ENCODE measurements around the gene ZNF571.

The ZNF571 gene

DNA sequence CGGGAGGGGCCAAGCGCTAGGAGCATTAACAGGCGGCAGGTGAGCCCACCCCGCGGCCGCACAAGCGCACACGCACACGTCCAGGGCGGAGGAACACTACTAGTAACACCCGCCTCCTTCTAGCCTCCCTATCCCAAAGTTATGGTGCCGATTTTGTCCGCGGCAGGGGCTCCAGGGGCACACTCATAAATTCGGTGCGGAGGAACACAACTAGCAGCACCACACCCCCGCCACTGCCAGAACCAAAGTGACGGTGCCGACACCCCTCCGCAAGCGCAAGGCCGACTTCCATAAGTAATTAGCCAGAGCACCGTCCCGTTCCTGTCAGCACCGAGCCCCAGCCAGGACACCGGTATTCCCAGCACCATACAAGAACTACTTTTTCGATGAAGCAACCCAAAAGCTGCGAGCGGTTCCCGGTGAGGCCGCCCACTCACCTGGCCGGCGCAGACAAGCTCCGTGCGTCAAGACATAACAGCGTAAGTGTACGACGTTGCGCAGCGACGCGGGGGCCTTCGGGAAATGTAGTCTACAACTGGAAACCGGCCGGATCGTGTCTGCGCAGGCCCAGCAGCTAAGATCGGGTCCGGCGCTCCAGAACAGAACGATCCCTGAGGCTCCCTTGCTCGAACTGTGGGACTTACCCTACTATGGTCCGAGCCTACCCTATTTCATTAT lies at the start of gene ZNF571, which contains the start of gene ZNF540 (continued):
- TF ChIP-seq, protein P1, sequence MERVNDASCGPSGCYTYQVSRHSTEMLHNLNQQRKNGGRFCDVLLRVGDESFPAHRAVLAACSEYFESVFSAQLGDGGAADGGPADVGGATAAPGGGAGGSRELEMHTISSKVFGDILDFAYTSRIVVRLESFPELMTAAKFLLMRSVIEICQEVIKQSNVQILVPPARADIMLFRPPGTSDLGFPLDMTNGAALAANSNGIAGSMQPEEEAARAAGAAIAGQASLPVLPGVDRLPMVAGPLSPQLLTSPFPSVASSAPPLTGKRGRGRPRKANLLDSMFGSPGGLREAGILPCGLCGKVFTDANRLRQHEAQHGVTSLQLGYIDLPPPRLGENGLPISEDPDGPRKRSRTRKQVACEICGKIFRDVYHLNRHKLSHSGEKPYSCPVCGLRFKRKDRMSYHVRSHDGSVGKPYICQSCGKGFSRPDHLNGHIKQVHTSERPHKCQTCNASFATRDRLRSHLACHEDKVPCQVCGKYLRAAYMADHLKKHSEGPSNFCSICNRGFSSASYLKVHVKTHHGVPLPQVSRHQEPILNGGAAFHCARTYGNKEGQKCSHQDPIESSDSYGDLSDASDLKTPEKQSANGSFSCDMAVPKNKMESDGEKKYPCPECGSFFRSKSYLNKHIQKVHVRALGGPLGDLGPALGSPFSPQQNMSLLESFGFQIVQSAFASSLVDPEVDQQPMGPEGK (tag by site-specific recombination; IDR thresholded peaks at IDR 0.05), result peak; percentile 100
- TF ChIP-seq ZNF830 (tag by site-specific recombination; IDR thresholded peaks at IDR 0.05; ENCODE audit: low read depth) (no peak), ZNF585B (tag by site-specific recombination; IDR thresholded peaks at IDR 0.05) (peak; percentile 72), KLF10 (tag by site-specific recombination; IDR thresholded peaks at IDR 0.05) (peak; percentile 93), YY2 (tag by site-specific recombination; IDR thresholded peaks at IDR 0.05) (peak; percentile 84), ZNF239 (tag by site-specific recombination; IDR thresholded peaks at IDR 0.05) (peak; percentile 24), ZNF302 (tag by site-specific recombination; IDR thresholded peaks at IDR 0.05; ENCODE audit: low read depth) (peak; percentile 91; the same call in 1 of the 2 replicates), ZNF202 (tag by site-specific recombination; IDR thresholded peaks at IDR 0.05; ENCODE audit: borderline replicate concordance) (no peak), ZNF37A (tag by site-specific recombination; IDR thresholded peaks at IDR 0.05) (no peak; the same call in 1 of the 2 replicates), ZNF701 (tag by site-specific recombination; IDR thresholded peaks at IDR 0.05) (peak; percentile 85), SALL2 (tag by site-specific recombination; IDR thresholded peaks at IDR 0.05; ENCODE audit: borderline replicate concordance) (peak; percentile 91; the same call in 1 of the 2 replicates), ZNF2 (tag by site-specific recombination; IDR thresholded peaks at IDR 0.05) (peak; percentile 99), ZSCAN23 (tag by site-specific recombination; IDR thresholded peaks at IDR 0.05) (peak; percentile 98), SP7 (tag by site-specific recombination; IDR thresholded peaks at IDR 0.05) (peak; percentile 97), REPIN1 (tag by site-specific recombination; IDR thresholded peaks at IDR 0.05; ENCODE audit: low read depth) (peak; percentile 99), ZNF292 (tag by site-specific recombination; IDR thresholded peaks at IDR 0.05; ENCODE audit: borderline replicate concordance, low read depth) (no peak), YY1 (tag by site-specific recombination; IDR thresholded peaks at IDR 0.05) (peak; percentile 93), ZNF501 (tag by site-specific recombination; IDR thresholded peaks at IDR 0.05) (peak; percentile 99), ZNF23 (tag by site-specific recombination; IDR thresholded peaks at IDR 0.05; ENCODE audit: borderline replicate concordance) (peak; percentile 52; the same call in 1 of the 2 replicates), ZNF416 (tag by site-specific recombination; IDR thresholded peaks at IDR 0.05) (peak; percentile 96), ZNF837 (tag by site-specific recombination; IDR thresholded peaks at IDR 0.05) (no peak)
- TF ChIP-seq, protein P2, sequence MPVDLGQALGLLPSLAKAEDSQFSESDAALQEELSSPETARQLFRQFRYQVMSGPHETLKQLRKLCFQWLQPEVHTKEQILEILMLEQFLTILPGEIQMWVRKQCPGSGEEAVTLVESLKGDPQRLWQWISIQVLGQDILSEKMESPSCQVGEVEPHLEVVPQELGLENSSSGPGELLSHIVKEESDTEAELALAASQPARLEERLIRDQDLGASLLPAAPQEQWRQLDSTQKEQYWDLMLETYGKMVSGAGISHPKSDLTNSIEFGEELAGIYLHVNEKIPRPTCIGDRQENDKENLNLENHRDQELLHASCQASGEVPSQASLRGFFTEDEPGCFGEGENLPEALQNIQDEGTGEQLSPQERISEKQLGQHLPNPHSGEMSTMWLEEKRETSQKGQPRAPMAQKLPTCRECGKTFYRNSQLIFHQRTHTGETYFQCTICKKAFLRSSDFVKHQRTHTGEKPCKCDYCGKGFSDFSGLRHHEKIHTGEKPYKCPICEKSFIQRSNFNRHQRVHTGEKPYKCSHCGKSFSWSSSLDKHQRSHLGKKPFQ (tag by site-specific recombination; IDR thresholded peaks at IDR 0.05), result peak; percentile 87
- TF ChIP-seq, protein P3, sequence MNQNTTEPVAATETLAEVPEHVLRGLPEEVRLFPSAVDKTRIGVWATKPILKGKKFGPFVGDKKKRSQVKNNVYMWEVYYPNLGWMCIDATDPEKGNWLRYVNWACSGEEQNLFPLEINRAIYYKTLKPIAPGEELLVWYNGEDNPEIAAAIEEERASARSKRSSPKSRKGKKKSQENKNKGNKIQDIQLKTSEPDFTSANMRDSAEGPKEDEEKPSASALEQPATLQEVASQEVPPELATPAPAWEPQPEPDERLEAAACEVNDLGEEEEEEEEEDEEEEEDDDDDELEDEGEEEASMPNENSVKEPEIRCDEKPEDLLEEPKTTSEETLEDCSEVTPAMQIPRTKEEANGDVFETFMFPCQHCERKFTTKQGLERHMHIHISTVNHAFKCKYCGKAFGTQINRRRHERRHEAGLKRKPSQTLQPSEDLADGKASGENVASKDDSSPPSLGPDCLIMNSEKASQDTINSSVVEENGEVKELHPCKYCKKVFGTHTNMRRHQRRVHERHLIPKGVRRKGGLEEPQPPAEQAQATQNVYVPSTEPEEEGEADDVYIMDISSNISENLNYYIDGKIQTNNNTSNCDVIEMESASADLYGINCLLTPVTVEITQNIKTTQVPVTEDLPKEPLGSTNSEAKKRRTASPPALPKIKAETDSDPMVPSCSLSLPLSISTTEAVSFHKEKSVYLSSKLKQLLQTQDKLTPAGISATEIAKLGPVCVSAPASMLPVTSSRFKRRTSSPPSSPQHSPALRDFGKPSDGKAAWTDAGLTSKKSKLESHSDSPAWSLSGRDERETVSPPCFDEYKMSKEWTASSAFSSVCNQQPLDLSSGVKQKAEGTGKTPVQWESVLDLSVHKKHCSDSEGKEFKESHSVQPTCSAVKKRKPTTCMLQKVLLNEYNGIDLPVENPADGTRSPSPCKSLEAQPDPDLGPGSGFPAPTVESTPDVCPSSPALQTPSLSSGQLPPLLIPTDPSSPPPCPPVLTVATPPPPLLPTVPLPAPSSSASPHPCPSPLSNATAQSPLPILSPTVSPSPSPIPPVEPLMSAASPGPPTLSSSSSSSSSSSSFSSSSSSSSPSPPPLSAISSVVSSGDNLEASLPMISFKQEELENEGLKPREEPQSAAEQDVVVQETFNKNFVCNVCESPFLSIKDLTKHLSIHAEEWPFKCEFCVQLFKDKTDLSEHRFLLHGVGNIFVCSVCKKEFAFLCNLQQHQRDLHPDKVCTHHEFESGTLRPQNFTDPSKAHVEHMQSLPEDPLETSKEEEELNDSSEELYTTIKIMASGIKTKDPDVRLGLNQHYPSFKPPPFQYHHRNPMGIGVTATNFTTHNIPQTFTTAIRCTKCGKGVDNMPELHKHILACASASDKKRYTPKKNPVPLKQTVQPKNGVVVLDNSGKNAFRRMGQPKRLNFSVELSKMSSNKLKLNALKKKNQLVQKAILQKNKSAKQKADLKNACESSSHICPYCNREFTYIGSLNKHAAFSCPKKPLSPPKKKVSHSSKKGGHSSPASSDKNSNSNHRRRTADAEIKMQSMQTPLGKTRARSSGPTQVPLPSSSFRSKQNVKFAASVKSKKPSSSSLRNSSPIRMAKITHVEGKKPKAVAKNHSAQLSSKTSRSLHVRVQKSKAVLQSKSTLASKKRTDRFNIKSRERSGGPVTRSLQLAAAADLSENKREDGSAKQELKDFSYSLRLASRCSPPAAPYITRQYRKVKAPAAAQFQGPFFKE (tag by site-specific recombination; IDR thresholded peaks at IDR 0.05; ENCODE audit: borderline replicate concordance), result no peak; the same call in 1 of the 2 replicates
- TF ChIP-seq, protein P4, sequence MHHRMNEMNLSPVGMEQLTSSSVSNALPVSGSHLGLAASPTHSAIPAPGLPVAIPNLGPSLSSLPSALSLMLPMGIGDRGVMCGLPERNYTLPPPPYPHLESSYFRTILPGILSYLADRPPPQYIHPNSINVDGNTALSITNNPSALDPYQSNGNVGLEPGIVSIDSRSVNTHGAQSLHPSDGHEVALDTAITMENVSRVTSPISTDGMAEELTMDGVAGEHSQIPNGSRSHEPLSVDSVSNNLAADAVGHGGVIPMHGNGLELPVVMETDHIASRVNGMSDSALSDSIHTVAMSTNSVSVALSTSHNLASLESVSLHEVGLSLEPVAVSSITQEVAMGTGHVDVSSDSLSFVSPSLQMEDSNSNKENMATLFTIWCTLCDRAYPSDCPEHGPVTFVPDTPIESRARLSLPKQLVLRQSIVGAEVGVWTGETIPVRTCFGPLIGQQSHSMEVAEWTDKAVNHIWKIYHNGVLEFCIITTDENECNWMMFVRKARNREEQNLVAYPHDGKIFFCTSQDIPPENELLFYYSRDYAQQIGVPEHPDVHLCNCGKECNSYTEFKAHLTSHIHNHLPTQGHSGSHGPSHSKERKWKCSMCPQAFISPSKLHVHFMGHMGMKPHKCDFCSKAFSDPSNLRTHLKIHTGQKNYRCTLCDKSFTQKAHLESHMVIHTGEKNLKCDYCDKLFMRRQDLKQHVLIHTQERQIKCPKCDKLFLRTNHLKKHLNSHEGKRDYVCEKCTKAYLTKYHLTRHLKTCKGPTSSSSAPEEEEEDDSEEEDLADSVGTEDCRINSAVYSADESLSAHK (tag by site-specific recombination; IDR thresholded peaks at IDR 0.05), result peak; percentile 85
- TF ChIP-seq, protein P5, sequence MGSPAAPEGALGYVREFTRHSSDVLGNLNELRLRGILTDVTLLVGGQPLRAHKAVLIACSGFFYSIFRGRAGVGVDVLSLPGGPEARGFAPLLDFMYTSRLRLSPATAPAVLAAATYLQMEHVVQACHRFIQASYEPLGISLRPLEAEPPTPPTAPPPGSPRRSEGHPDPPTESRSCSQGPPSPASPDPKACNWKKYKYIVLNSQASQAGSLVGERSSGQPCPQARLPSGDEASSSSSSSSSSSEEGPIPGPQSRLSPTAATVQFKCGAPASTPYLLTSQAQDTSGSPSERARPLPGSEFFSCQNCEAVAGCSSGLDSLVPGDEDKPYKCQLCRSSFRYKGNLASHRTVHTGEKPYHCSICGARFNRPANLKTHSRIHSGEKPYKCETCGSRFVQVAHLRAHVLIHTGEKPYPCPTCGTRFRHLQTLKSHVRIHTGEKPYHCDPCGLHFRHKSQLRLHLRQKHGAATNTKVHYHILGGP (tag by site-specific recombination; IDR thresholded peaks at IDR 0.05), result peak; percentile 45; the same call in 1 of the 2 replicates

Measured in HEK293 (cell line).